H9 (cell line): ENCODE results near the gene ZDHHC3. TPM values are rescaled to one million over a fixed set of nuclear protein-coding genes. Genes with fewer than 3 reads are reported as not detected.

Experiments used
- DNase-seq: peaks from one replicate; pipeline ENCODE4 v3.0.0-alpha.2; 2017
- H2AFZ ChIP-seq: one replicate; pipeline ENCODE4 v1.6.1; 2013; ENCODE audit warnings: mild to moderate bottlenecking, low read length, control low read depth, moderate library complexity
- H2AK5ac ChIP-seq: 2 replicates; pipeline ENCODE4 v1.6.1; 2013; ENCODE audit warnings: low read length, control low read depth, mixed read lengths; ENCODE audit not compliant: insufficient read length
- H2BK120ac ChIP-seq: one replicate; pipeline ENCODE4 v1.6.1; 2013; ENCODE audit warnings: low read depth, mild to moderate bottlenecking, low read length, control low read depth, inconsistent platforms; ENCODE audit not compliant: poor library complexity, severe bottlenecking
- H2BK12ac ChIP-seq: 2 replicates; pipeline ENCODE4 v1.6.1; 2013; ENCODE audit warnings: low read length, control low read depth, mixed read lengths, low read depth; ENCODE audit not compliant: insufficient read length
- H2BK15ac ChIP-seq: 2 replicates; pipeline ENCODE4 v1.6.1; 2013; ENCODE audit warnings: low read depth, low read length, control low read depth
- H2BK20ac ChIP-seq: one replicate; pipeline ENCODE4 v1.6.1; 2013; ENCODE audit warnings: low read depth, mild to moderate bottlenecking, low read length, control low read depth, inconsistent platforms; ENCODE audit not compliant: poor library complexity, severe bottlenecking
- H2BK5ac ChIP-seq: 2 replicates; pipeline ENCODE4 v1.6.1; 2013; ENCODE audit warnings: low read length, control low read depth, mixed read lengths; ENCODE audit not compliant: insufficient read length
- H3K14ac ChIP-seq: 2 replicates; pipeline ENCODE4 v1.6.1; 2013; ENCODE audit warnings: low read length, control low read depth; ENCODE audit not compliant: insufficient read depth
- H3K18ac ChIP-seq: 2 replicates; pipeline ENCODE4 v1.6.1; 2013; ENCODE audit warnings: low read depth, mild to moderate bottlenecking, mixed read lengths, low read length, control low read depth; ENCODE audit not compliant: insufficient read length
- H3K23ac ChIP-seq: 2 replicates; pipeline ENCODE4 v1.6.1; 2013; ENCODE audit warnings: low read length, control low read depth, mixed read lengths, low read depth; ENCODE audit not compliant: insufficient read length
- H3K23me2 ChIP-seq: 2 replicates; pipeline ENCODE4 v1.6.1; 2013; ENCODE audit warnings: low read depth, mild to moderate bottlenecking, mixed read lengths, low read length, control low read depth; ENCODE audit not compliant: insufficient read length, poor library complexity, severe bottlenecking
- H3K27ac ChIP-seq: 2 replicates; pipeline ENCODE4 v1.5.1; 2013; ENCODE audit warnings: low read length, control low read depth, mixed read lengths, low read depth; ENCODE audit not compliant: insufficient read length
- H3K27me3 ChIP-seq: 2 replicates; pipeline ENCODE4 v1.6.1; 2013; ENCODE audit warnings: low read length, control low read depth, inconsistent platforms; ENCODE audit not compliant: insufficient read depth
- H3K4ac ChIP-seq: 2 replicates; pipeline ENCODE4 v1.6.1; 2013; ENCODE audit warnings: low read depth, mild to moderate bottlenecking, control low read depth, inconsistent platforms, low read length, moderate library complexity
- H3K4me1 ChIP-seq: 2 replicates; pipeline ENCODE4 v1.6.1; 2013; ENCODE audit warnings: low read length, control low read depth, inconsistent platforms; ENCODE audit not compliant: insufficient read depth
- H3K4me2 ChIP-seq: 2 replicates; pipeline ENCODE4 v1.6.1; 2013; ENCODE audit warnings: low read length, control low read depth, mixed read lengths; ENCODE audit not compliant: insufficient read length, insufficient read depth
- H3K56ac ChIP-seq: 2 replicates; pipeline ENCODE4 v1.6.1; 2013; ENCODE audit warnings: low read depth, mild to moderate bottlenecking, mixed read lengths, low read length, control low read depth; ENCODE audit not compliant: insufficient read length
- H3K79me1 ChIP-seq: 2 replicates; pipeline ENCODE4 v1.6.1; 2013; ENCODE audit warnings: low read depth, mild to moderate bottlenecking, moderate library complexity, low read length, control low read depth, inconsistent platforms; ENCODE audit not compliant: insufficient read depth, poor library complexity, severe bottlenecking
- H3K79me2 ChIP-seq: 2 replicates; pipeline ENCODE4 v1.6.1; 2013; ENCODE audit warnings: low read length, control low read depth, inconsistent platforms; ENCODE audit not compliant: insufficient read depth
- H3K9ac ChIP-seq: 2 replicates; pipeline ENCODE4 v1.6.1; 2013; ENCODE audit warnings: low read length, control low read depth, mixed read lengths; ENCODE audit not compliant: insufficient read length; ENCODE audit errors: extremely low read depth
- H3K9me3 ChIP-seq: one replicate; pipeline ENCODE4 v1.6.1; 2013; ENCODE audit warnings: low read depth, low read length, inconsistent platforms; ENCODE audit not compliant: control insufficient read depth
- H3T11ph ChIP-seq: one replicate; pipeline ENCODE4 v1.6.1; 2013; ENCODE audit warnings: mild to moderate bottlenecking, low read length, control low read depth, inconsistent platforms
- H4K20me1 ChIP-seq: one replicate; pipeline ENCODE4 v1.6.1; 2013; ENCODE audit not compliant: control insufficient read depth, insufficient read length, insufficient read depth
- H4K5ac ChIP-seq: 2 replicates; pipeline ENCODE4 v1.6.1; 2013; ENCODE audit warnings: low read depth, mild to moderate bottlenecking, mixed read lengths, low read length, control low read depth; ENCODE audit not compliant: insufficient read length
- H4K8ac ChIP-seq: replicated peaks from 2 replicates; pipeline ENCODE4 v1.6.1; 2013; ENCODE audit warnings: low read length, control low read depth, mixed read lengths, low read depth; ENCODE audit not compliant: insufficient read length
- H4K91ac ChIP-seq: 2 replicates; pipeline ENCODE4 v1.6.1; 2013; ENCODE audit warnings: low read depth, mild to moderate bottlenecking, moderate library complexity, mixed read lengths, low read length, control low read depth; ENCODE audit not compliant: insufficient read length
- H3K27ac Mint-ChIP-seq, 3 experiments: 2 replicates in 2 of 3; 3 replicates in 1 of 3; pipeline ENCODE4 v1.8.0; 2020 to 2021; ENCODE audit warnings: mixed read lengths in 3 of 3, mild to moderate bottlenecking in 1 of 3, moderate library complexity in 1 of 3
- H3K27me3 Mint-ChIP-seq: 2 replicates; pipeline ENCODE4 v1.8.0; 2021; ENCODE audit warnings: low read depth, mild to moderate bottlenecking, moderate library complexity, mixed read lengths
- H3K36me3 Mint-ChIP-seq, 3 experiments: 2 replicates in 2 of 3; 3 replicates in 1 of 3; pipeline ENCODE4 v1.8.0; 2020 to 2021; ENCODE audit warnings: low read depth in 3 of 3, mixed read lengths in 3 of 3; ENCODE audit not compliant: insufficient read depth in 1 of 3
- H3K4me1 Mint-ChIP-seq, 2 experiments: 2 replicates each; pipeline ENCODE4 v1.8.0; 2020; ENCODE audit warnings: mixed read lengths in 2 of 2
- H3K4me3 Mint-ChIP-seq, 2 experiments: 2 replicates in 1 of 2; 3 replicates in 1 of 2; pipeline ENCODE4 v1.8.0; 2020 to 2021; ENCODE audit warnings: mild to moderate bottlenecking in 2 of 2, mixed read lengths in 2 of 2, moderate library complexity in 1 of 2
- H3K9me3 Mint-ChIP-seq, 2 experiments: 2 replicates in 1 of 2; 3 replicates in 1 of 2; pipeline ENCODE4 v1.8.0; 2020; ENCODE audit warnings: mild to moderate bottlenecking in 2 of 2, mixed read lengths in 2 of 2, moderate library complexity in 1 of 2
- WGBS: extraction: QIAGEN DNeasy Blood & Tissue Kit; methylation state at CpG from one replicate; pipeline ENCODE4 v1.1.7; 2013; ENCODE audit warnings: missing lambda C conversion rate, low lambda C conversion rate, mixed read lengths; ENCODE audit not compliant: insufficient read length; ENCODE audit errors: extremely low coverage; 5-methylcytosine and 5-hydroxymethylcytosine counted together
- total RNA-seq: library from RNA; stranded (reverse); gene quantifications from 2 replicates; pipeline ENCODE4 v1.2.1, GENCODE V29; 2021
- TF ChIP-seq, protein P1 (sequence below): fragments of 200-600 bp; sonication (generic); conservative IDR thresholded peaks from 3 replicates; pipeline ENCODE4 v1.8.0; 2021; ENCODE audit warnings: antibody characterized with exemption, mild to moderate bottlenecking

ZDHHC3 gene
- total RNA-seq, 1 experiment from 2014 or later = 71.3 TPM

DNA sequence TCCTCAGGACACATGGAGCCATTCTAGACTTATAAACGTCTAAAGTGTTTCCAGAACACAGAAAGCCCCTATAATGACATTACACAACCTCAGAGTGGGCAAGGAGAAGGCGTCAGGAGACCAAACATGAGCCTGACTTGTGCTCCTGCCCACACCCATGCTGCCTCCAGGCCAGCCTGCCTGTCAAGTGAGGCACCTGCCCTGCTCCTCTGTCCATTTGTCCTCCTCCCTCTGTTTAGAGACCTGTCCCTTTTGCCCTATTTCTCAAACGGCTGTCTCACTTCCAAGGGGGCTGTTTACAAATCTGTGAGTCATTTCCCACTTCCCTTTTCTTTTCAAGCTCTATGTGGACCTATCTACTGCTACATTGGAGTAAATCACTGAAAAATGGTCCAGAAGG, 21.0 kb downstream of the ZDHHC3 start:
- H3K27me3 Mint-ChIP-seq = no peaks in the 10 kb centered on the region
- Histone ChIP-seq H3T11ph (no peak overlapping the region), H4K91ac (no peak overlapping the region), H3K79me2 (no peaks in the 10 kb centered on the region; the same call in 1 of the 2 replicates), H3K18ac (no peak overlapping the region), H3K9ac (no peak overlapping the region), H3K27me3 (no peaks in the 10 kb centered on the region), H2BK120ac (no peak overlapping the region), H3K27ac (no peak overlapping the region), H2AK5ac (no peak overlapping the region), H2BK20ac (no peak overlapping the region), H3K23me2 (no peaks in the 10 kb centered on the region), H2AFZ (no peak overlapping the region), H3K79me1 (no peaks in the 10 kb centered on the region), H3K4me1 (peaks cover 3% of the 10 kb centered on the region; the same call in 1 of the 2 replicates), H3K23ac (no peak overlapping the region), H2BK5ac (no peak overlapping the region), H3K14ac (no peak overlapping the region), H4K20me1 (no peaks in the 10 kb centered on the region), H3K4ac (no peak overlapping the region), H3K4me2 (no peak overlapping the region), H4K8ac (no peak overlapping the region), H3K56ac (no peak overlapping the region), H2BK12ac (no peak overlapping the region), H2BK15ac (no peak overlapping the region), H3K9me3 (no peaks in the 10 kb centered on the region), H4K5ac (no peak overlapping the region)
- no peak overlapping the region for H3K4me3 Mint-ChIP-seq
- peaks cover 2 to 14% (median 12%) of the 10 kb centered on the region in 3 experiments; a peak in 5 of 7 replicates for H3K36me3 Mint-ChIP-seq
- DNase-seq = no peak
- no peaks in the 10 kb centered on the region for H3K9me3 Mint-ChIP-seq
- H3K27ac Mint-ChIP-seq = peak overlapping the region in 1 of 3 experiments; percentile 33; a peak in 1 of 7 replicates
- WGBS = no CpG with 5 or more reads among the region's 3 CpGs
- TF ChIP-seq, protein P1, sequence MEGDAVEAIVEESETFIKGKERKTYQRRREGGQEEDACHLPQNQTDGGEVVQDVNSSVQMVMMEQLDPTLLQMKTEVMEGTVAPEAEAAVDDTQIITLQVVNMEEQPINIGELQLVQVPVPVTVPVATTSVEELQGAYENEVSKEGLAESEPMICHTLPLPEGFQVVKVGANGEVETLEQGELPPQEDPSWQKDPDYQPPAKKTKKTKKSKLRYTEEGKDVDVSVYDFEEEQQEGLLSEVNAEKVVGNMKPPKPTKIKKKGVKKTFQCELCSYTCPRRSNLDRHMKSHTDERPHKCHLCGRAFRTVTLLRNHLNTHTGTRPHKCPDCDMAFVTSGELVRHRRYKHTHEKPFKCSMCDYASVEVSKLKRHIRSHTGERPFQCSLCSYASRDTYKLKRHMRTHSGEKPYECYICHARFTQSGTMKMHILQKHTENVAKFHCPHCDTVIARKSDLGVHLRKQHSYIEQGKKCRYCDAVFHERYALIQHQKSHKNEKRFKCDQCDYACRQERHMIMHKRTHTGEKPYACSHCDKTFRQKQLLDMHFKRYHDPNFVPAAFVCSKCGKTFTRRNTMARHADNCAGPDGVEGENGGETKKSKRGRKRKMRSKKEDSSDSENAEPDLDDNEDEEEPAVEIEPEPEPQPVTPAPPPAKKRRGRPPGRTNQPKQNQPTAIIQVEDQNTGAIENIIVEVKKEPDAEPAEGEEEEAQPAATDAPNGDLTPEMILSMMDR = no peak
- peaks cover 7 to 10% of the 10 kb centered on the region in 2 experiments for H3K4me1 Mint-ChIP-seq
